ENCODE data around the gene LOXHD1. TPM values are rescaled to one million over a fixed set of nuclear protein-coding genes. Genes with fewer than 3 reads are reported as not detected.

LOXHD1 gene
- total RNA-seq, 2 donors from 2014 or later: 0.11 TPM; not detected in 1

DNA sequence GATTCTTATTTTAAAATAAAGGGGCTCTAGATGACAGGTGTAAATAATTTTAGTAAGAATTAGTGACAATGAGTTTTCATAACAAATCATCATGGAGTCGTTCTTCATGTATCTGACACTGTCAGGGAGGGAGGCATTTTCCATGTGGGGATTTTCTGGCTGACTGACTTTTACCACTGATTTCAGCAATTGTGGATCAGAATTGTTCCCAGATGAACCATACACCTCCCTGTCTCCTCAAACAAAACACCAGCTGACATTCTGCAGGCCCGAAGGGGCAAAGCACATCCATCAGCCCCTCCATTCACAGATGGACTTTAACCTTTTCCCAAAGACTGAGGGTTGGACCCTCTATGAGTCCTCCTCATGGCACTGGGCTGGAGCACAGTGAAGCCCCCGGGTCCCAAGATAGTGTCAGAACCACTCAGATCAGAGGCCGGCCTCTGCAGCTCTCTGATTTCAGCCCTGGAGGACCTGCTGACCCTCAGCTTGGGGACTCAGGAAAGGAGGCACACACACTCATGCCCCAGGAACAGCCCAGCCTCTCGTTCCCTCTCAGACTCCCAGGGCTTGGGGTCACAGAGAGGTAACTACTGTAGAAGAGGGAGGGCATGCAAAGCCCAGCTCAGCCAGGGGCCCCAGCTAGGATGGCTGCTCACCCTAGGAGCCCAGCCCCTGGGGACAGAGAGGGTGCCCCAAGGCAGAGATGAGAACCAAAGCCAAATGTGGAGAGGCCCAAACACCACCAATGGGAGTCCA, 43.2 kb upstream of the LOXHD1 start:
- TF ChIP-seq CTCF (IDR thresholded peaks at IDR 0.05): no peak
- no peak overlapping the region for H3K4me3 ChIP-seq
- no peaks in the 10 kb centered on the region for H3K36me3 ChIP-seq
- no peak overlapping the region for H3K27ac ChIP-seq
- DNase-seq (ENCODE audit: low spot score): no peak
- H3K4me1 ChIP-seq: no peaks in the 10 kb centered on the region
- no peaks in the 10 kb centered on the region for H3K9me3 ChIP-seq
- H3K27me3 ChIP-seq: no peaks in the 10 kb centered on the region

GRCh38 chr18:46696702-46697101, 39.7 kb upstream of the LOXHD1 start:
- no peaks in the 10 kb centered on the region for H3K36me3 ChIP-seq

DNA sequence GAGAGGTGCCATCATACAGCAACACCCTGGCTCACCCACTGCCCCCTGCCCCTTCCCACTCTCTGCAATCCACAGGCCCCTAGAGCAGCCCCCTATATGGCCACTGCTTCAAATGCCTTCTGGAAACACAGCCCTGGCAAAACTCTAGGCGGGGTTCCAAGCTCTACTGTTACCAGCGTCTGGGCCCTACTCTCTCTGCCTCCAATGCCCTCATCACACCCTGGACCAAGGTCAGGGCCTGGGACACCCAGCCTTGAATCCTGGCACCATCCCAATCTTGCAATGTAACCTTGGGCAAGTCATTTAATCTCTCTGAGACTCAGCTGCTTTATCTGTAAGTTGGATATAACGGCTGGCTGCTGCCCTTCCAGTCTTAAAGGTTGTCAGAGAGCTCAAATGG, 39.2 kb upstream of the LOXHD1 start:
- TF ChIP-seq CTCF (IDR thresholded peaks at IDR 0.05): no peak
- no peak for DNase-seq (ENCODE audit: low spot score)
- Histone ChIP-seq H3K9me3 (no peaks in the 10 kb centered on the region), H3K4me1 (no peaks in the 10 kb centered on the region), H3K27ac (no peak overlapping the region), H3K4me3 (no peak overlapping the region), H3K27me3 (no peaks in the 10 kb centered on the region), H3K36me3 (no peaks in the 10 kb centered on the region)

More at GRCh38 chr18:46696702-46697101, 39.7 kb upstream of the LOXHD1 start:
- no peaks in the 10 kb centered on the region for H3K4me1 ChIP-seq
- H3K27ac ChIP-seq: no peak overlapping the region
- TF ChIP-seq CTCF (IDR thresholded peaks at IDR 0.05): no peak
- no peaks in the 10 kb centered on the region for H3K27me3 ChIP-seq
- H3K4me3 ChIP-seq: no peak overlapping the region
- no peaks in the 10 kb centered on the region for H3K9me3 ChIP-seq
- DNase-seq (ENCODE audit: low spot score): no peak

DNA sequence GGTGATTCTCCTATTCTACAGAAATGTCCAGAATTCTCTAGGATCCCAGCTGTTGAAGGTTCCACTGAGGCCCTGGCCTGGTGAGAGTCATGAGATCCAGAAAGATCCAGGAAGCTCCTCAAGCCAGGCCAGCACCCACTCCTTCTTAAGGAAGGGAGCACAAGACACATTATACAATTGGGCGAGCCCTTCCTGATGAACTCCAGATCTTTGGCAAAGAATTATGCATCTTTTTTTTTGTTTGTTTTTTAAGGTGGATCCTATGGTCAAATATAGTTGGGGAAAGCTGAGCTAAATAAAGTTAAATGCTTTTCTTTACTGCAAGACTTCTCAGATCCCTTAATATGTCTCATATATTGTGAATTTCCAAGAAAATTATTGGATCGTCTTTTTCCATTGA, 37.0 kb upstream of the LOXHD1 start:
- H3K36me3 ChIP-seq: no peaks in the 10 kb centered on the region
- no peaks in the 10 kb centered on the region for H3K4me1 ChIP-seq
- no peaks in the 10 kb centered on the region for H3K27me3 ChIP-seq
- H3K4me3 ChIP-seq: no peak overlapping the region
- no peaks in the 10 kb centered on the region for H3K9me3 ChIP-seq
- no peak for TF ChIP-seq CTCF (IDR thresholded peaks at IDR 0.05)
- H3K27ac ChIP-seq: no peak overlapping the region
- DNase-seq (ENCODE audit: low spot score): no peak

- Histone ChIP-seq H3K9me3 (no peaks in the 10 kb centered on the region), H3K36me3 (no peaks in the 10 kb centered on the region), H3K4me3 (no peak overlapping the region), H3K27ac (no peak overlapping the region), H3K4me1 (no peaks in the 10 kb centered on the region), H3K27me3 (no peaks in the 10 kb centered on the region)
- no peak for DNase-seq (ENCODE audit: low spot score)
- no peak for TF ChIP-seq CTCF (IDR thresholded peaks at IDR 0.05)
Observed at GRCh38 chr18:46688853-46689525, 32.0 kb upstream of the LOXHD1 start.
